HG02981 (cell line): ENCODE results near the gene C22orf15.
"Not testable (repeated sequence)": the region's sequence is repeated elsewhere in the genome, so short reads cannot be mapped to it uniquely, and the experiment has no call there.

ENCODE experiments used
- ATAC-seq: cut with Tn5 transposase; IDR thresholded peaks from one replicate; pipeline ENCODE4 v1.9.1; 2021; ENCODE audit warnings: mild to moderate bottlenecking, moderate library complexity; ENCODE audit not compliant: unreplicated experiment

C22orf15 gene

GRCh38 chr22:23762842-23763578, at the start of gene C22orf15:
Gene C22orf15, plus strand, starts transcription at chr22:23762990. Its CDS starts 317 bp downstream, at chr22:23763307.
- no peak for ATAC-seq

GRCh38 chr22:23713696-23714595, 48.8 kb upstream of the C22orf15 start:
- ATAC-seq: no peak

- ATAC-seq: no peak
These were observed 47.9 kb upstream of the C22orf15 start for GRCh38 chr22:23714596-23715578.

- no peak for ATAC-seq
These were observed 46.9 kb upstream of the C22orf15 start for GRCh38 chr22:23715806-23716375.

GRCh38 chr22:23716811-23717801, 45.7 kb upstream of the C22orf15 start:
- ATAC-seq: peak; percentile 80

- no peak for ATAC-seq
These were observed 44.2 kb upstream of the C22orf15 start for GRCh38 chr22:23718371-23719165.

GRCh38 chr22:23720855-23721254, 41.9 kb upstream of the C22orf15 start:
- ATAC-seq: no peak

- ATAC-seq: no peak
These were observed 40.6 kb upstream of the C22orf15 start for GRCh38 chr22:23722160-23722559.

- ATAC-seq: no peak
These were observed 40.1 kb upstream of the C22orf15 start for GRCh38 chr22:23722724-23723123.

- ATAC-seq: not testable (repeated sequence)
These were observed 34.7 kb upstream of the C22orf15 start for GRCh38 chr22:23728108-23728507.

GRCh38 chr22:23737696-23738095, 25.1 kb upstream of the C22orf15 start:
- no peak for ATAC-seq

GRCh38 chr22:23742505-23743264, 20.1 kb upstream of the C22orf15 start:
- ATAC-seq: no peak

GRCh38 chr22:23743303-23743705, 19.5 kb upstream of the C22orf15 start:
- ATAC-seq: no peak

- ATAC-seq: no peak
These were observed 18.8 kb upstream of the C22orf15 start for GRCh38 chr22:23744001-23744400.

- ATAC-seq: no peak
These were observed 18.3 kb upstream of the C22orf15 start for GRCh38 chr22:23744485-23744884.

GRCh38 chr22:23745791-23746190, 17.0 kb upstream of the C22orf15 start:
- ATAC-seq: no peak

GRCh38 chr22:23749841-23750301, 12.9 kb upstream of the C22orf15 start:
- ATAC-seq: no peak

GRCh38 chr22:23750367-23750713, 12.4 kb upstream of the C22orf15 start:
- ATAC-seq: no peak
